Calu3 (cell line): Measurements from ENCODE around the gene ATP5IF1. TPM values are rescaled to one million over a fixed set of nuclear protein-coding genes. Genes with fewer than 3 reads are reported as not detected.

ENCODE experiments used
- BruUV-seq: library from RNA; stranded (reverse); fragments of 400-500 nt; replicated peaks from 2 replicates; lab custom pipeline; 2021; lab: Mats Ljungman, UMichigan
- CTCF ChIA-PET: fragments of 300-600 bp; sonication (Branson Sonifier 250); formaldehyde crosslinking; loops from one replicate; lab custom pipeline; 2022; ENCODE audit warnings: antibody characterized with exemption; lab: Charles Lee
- DNase-seq: peaks from one replicate; pipeline ENCODE4 v3.0.0; 2022
- H3K27ac Mint-ChIP-seq: one replicate; pipeline ENCODE4 v1.8.0; 2022; ENCODE audit warnings: mixed read lengths; ENCODE audit not compliant: unreplicated experiment
- H3K27me3 Mint-ChIP-seq: one replicate; pipeline ENCODE4 v1.8.0; 2022; ENCODE audit warnings: mixed read lengths; ENCODE audit not compliant: unreplicated experiment
- H3K36me3 Mint-ChIP-seq: one replicate; pipeline ENCODE4 v1.8.0; 2022; ENCODE audit warnings: mild to moderate bottlenecking, moderate library complexity, mixed read lengths; ENCODE audit not compliant: insufficient read depth, unreplicated experiment
- H3K4me1 Mint-ChIP-seq: one replicate; pipeline ENCODE4 v1.8.0; 2022; ENCODE audit warnings: mild to moderate bottlenecking, low read depth, mixed read lengths; ENCODE audit not compliant: unreplicated experiment
- H3K4me3 Mint-ChIP-seq: one replicate; pipeline ENCODE4 v1.8.0; 2022; ENCODE audit warnings: mild to moderate bottlenecking, low read depth, moderate library complexity, mixed read lengths; ENCODE audit not compliant: unreplicated experiment
- H3K9me3 Mint-ChIP-seq: one replicate; pipeline ENCODE4 v1.8.0; 2022; ENCODE audit warnings: low read depth, mixed read lengths; ENCODE audit not compliant: unreplicated experiment
- CTCF ChIP-seq: fragments of 200-600 bp; IDR thresholded peaks from one replicate; pipeline ENCODE4 v1.8.0; 2022; ENCODE audit warnings: antibody characterized with exemption; ENCODE audit not compliant: unreplicated experiment
- intact Hi-C: fragments of 100-400 bp; cut with micrococcal nuclease; formaldehyde crosslinking; loops from one replicate; pipeline ENCODE4 v1.10.0; 2022; ENCODE audit not compliant: unreplicated experiment
- total RNA-seq: library from RNA; stranded (reverse); gene quantifications from 2 replicates; pipeline ENCODE4 v1.2.3, GENCODE V29; 2022

ATP5IF1 gene
- total RNA-seq, 1 experiment from 2014 or later: 112 TPM

DNA sequence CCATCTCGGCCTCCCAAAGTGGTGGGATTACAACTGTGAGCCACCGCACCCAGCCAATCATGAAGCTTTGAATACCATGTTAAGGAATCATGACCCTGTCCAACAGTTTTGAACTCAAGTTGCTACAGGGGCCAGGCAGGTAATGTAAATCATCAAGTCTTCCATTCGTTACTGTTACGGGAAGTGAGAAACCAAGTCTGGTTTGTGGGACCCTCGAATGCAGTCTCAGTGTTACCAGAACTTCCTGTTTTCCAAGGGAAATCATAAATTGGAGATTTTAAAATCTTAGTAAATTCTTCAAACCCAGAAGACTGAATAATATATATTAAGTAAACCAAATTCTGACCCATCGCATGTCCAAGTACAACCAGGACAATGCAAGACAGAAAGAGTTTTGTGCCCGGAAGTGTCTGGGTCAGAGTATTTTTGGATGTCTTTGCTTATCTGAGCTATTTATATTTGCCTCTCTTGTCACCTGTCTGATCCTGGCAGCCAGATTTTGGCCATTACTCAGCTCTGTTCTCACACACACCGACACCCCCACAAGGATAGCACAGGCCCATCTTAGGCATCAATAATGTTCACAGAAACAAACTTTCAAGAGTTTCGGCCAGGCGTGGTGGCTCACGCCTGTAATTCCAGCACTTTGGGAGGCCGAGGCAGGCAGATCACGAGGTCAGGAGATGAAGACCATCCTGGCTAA, 8.8 kb downstream of the ATP5IF1 start:
- Mint-ChIP-seq H3K9me3 (no peaks in the 10 kb centered on the region), H3K27ac (no peak overlapping the region), H3K27me3 (no peaks in the 10 kb centered on the region), H3K4me1 (peaks cover 36% of the 10 kb centered on the region), H3K4me3 (no peak overlapping the region), H3K36me3 (peaks cover 28% of the 10 kb centered on the region)
- CTCF ChIA-PET: interaction anchor here (0.7 to 1.4 kb wide), 2 partner anchors 123 to 1896 kb away, joined by 3 read pairs; no protein-coding TSS in a partner anchor
- BruUV-seq: no TSS peak
- intact Hi-C loops: loop anchor here (5.0 to 10.0 kb wide), 3 partner anchors 78 to 260 kb away; partner anchors contain the start of gene RCC1
- no peak for DNase-seq
- no peak for TF ChIP-seq CTCF

DNA sequence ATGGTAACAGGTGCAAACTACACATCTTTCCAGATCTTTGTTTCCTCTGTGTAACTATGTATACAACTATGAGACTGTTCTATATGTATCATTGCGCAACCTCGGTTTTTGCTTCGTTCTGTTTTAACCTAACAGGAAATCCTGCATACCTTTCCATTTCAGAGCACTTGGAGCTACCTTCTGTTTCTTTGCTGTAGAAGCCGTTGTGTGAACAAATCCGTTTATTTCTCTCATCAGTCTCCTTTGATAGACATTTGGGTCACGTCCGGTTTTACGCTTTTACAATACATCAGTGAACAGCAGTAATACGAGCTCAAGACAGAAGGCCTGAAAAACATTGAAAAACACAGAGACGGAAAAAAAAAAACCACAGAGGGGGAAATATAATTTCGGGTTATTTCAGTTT, 10.5 kb downstream of the ATP5IF1 start:
- Mint-ChIP-seq H3K4me3 (peak overlapping the region; percentile 80), H3K27me3 (no peaks in the 10 kb centered on the region), H3K4me1 (peaks cover 39% of the 10 kb centered on the region), H3K36me3 (peaks cover 28% of the 10 kb centered on the region), H3K9me3 (no peaks in the 10 kb centered on the region), H3K27ac (peak overlapping the region; percentile 96)
- CTCF ChIA-PET: interaction anchor here (0.6 to 3.3 kb wide), 3 partner anchors 123 to 397 kb away, joined by 3 to 59 read pairs (median 4); partner anchors contain the start of gene PHACTR4
- BruUV-seq: TSS peak; percentile 89
- TF ChIP-seq CTCF: no peak
- intact Hi-C loops: loop anchor here (5.0 to 10.0 kb wide), 3 partner anchors 76 to 258 kb away; partner anchors contain the start of gene RCC1
- peak; percentile 30 for DNase-seq

- peak overlapping the region; percentile 96 for H3K27ac Mint-ChIP-seq
- intact Hi-C loops: loop anchor here (1.0 to 10.0 kb wide), 4 partner anchors 75 to 257 kb away; partner anchors contain the start of gene RCC1
- peak overlapping the region; percentile 80 for H3K4me3 Mint-ChIP-seq
- CTCF ChIA-PET: interaction anchor here (0.6 to 3.3 kb wide), 9 partner anchors 10 to 306 kb away, joined by 3 to 59 read pairs (median 8); partner anchors contain the start of genes ATP5IF1, MED18 and PHACTR4
- H3K27me3 Mint-ChIP-seq: no peaks in the 10 kb centered on the region
- DNase-seq: no peak
- H3K4me1 Mint-ChIP-seq: peaks cover 39% of the 10 kb centered on the region
- no peaks in the 10 kb centered on the region for H3K9me3 Mint-ChIP-seq
- no peak for TF ChIP-seq CTCF
- H3K36me3 Mint-ChIP-seq: peaks cover 28% of the 10 kb centered on the region
- no TSS peak for BruUV-seq
Measured at GRCh38 chr1:28247612-28248272, 11.8 kb downstream of the ATP5IF1 start.

DNA sequence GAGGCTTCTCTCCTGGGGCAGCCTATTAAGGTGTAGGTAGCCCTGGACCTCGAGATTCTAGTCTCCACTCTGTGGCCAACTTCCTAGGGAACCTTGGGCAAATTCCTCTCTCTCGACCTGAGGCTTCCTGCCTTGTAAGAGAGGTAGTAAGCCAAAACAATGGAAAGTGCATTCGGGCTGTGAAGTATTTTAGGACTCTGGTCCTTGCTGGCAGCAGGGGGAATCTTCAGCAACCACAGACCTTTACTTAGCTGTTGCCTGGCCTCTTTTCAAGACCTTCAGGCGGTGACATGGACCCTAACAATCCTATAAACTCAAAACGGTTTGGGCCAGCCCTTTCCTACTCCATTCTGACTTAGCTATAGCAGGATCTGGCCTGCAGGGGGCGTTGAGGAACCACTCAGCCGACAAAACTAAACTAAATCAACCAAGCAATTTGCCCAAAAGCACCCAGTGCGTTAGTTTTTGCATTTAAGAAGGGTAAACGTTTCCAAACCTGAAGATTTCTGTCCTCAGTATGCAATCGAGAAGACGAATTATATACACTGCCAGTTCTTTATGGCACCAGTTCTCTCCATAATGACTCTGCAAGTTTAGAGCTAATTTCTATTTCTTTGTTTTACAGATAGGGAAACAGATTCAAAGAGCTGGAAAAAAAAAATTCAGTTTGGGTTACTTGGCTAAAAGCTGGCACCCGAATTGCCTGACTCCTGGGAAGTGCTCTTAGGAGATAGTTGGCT, 12.5 kb downstream of the ATP5IF1 start:
- peak; percentile 86 for TF ChIP-seq CTCF
- no peaks in the 10 kb centered on the region for H3K9me3 Mint-ChIP-seq
- peak overlapping the region; percentile 96 for H3K27ac Mint-ChIP-seq
- H3K36me3 Mint-ChIP-seq: peaks cover 28% of the 10 kb centered on the region
- CTCF ChIA-PET: interaction anchor here (0.6 to 3.3 kb wide), 14 partner anchors 10 to 333 kb away, joined by 3 to 59 read pairs (median 8); partner anchors contain the start of genes ATP5IF1, MED18, PHACTR4 and SESN2
- H3K4me3 Mint-ChIP-seq: peak overlapping the region; percentile 80
- no TSS peak for BruUV-seq
- peak; percentile 73 for DNase-seq
- H3K27me3 Mint-ChIP-seq: no peaks in the 10 kb centered on the region
- intact Hi-C loops: loop anchor here (1.0 to 10.0 kb wide), 4 partner anchors 74 to 256 kb away; partner anchors contain the start of gene RCC1
- H3K4me1 Mint-ChIP-seq: peaks cover 38% of the 10 kb centered on the region
